Natural killer cell (primary cell): Measurements from ENCODE around the gene ANKFY1. TPM values are rescaled to one million over a fixed set of nuclear protein-coding genes. Genes with fewer than 3 reads are reported as not detected.

Experiments used
- ATAC-seq, 3 donors: fragments of 150-1000 bp in 2 of 3; fragments of 200-7000 bp in 1 of 3; cut with Tn5 transposase; 1 replicate in 1 of 3; 2 replicates in 2 of 3; pipeline ENCODE4 v1.10.0; 2021; ENCODE audit warnings: mild to moderate bottlenecking in 2 of 3, moderate library complexity in 2 of 3
- DNase-seq, 2 donors: peaks; one replicate each; pipeline versions ENCODE4 v3.0.0 to v3.0.0-alpha.2; 2013 to 2021; ENCODE audit warnings: mixed read lengths in 1 of 2
- H3K27ac ChIP-seq: one replicate; pipeline ENCODE4 v1.5.1; 2013; ENCODE audit warnings: mild to moderate bottlenecking, low read length
- H3K27me3 ChIP-seq: one replicate; pipeline ENCODE4 v1.6.1; 2013; ENCODE audit warnings: low read length; ENCODE audit not compliant: control insufficient read depth, insufficient read depth
- H3K36me3 ChIP-seq: one replicate; pipeline ENCODE4 v1.6.1; 2013; ENCODE audit warnings: low read length; ENCODE audit not compliant: control insufficient read depth, insufficient read depth
- H3K4me1 ChIP-seq: one replicate; pipeline ENCODE4 v1.6.1; 2013; ENCODE audit warnings: low read length; ENCODE audit not compliant: control insufficient read depth, insufficient read depth
- H3K4me3 ChIP-seq: one replicate; pipeline ENCODE4 v1.5.1; 2013; ENCODE audit warnings: low read length
- H3K9me3 ChIP-seq: one replicate; pipeline ENCODE4 v1.6.1; 2013; ENCODE audit warnings: low read length; ENCODE audit not compliant: control insufficient read depth, insufficient read depth
- H3K27ac Mint-ChIP-seq, 2 donors: one replicate each; pipeline ENCODE4 v1.8.0; 2022; ENCODE audit warnings: mild to moderate bottlenecking in 2 of 2, mixed read lengths in 2 of 2, moderate library complexity in 1 of 2
- H3K27me3 Mint-ChIP-seq, 2 donors: one replicate each; pipeline ENCODE4 v1.8.0; 2022; ENCODE audit warnings: low read depth in 2 of 2, mixed read lengths in 2 of 2
- H3K36me3 Mint-ChIP-seq: one replicate; pipeline ENCODE4 v1.8.0; 2022; ENCODE audit warnings: mixed read lengths
- H3K4me1 Mint-ChIP-seq, 2 donors: one replicate each; pipeline ENCODE4 v1.8.0; 2022; ENCODE audit warnings: mixed read lengths in 2 of 2
- H3K4me3 Mint-ChIP-seq: one replicate; pipeline ENCODE4 v1.8.0; 2022; ENCODE audit warnings: mild to moderate bottlenecking, moderate library complexity, mixed read lengths
- H3K9me3 Mint-ChIP-seq, 2 donors: one replicate each; pipeline ENCODE4 v1.8.0; 2022; ENCODE audit warnings: mixed read lengths in 2 of 2
- WGBS: methylation state at CpG from one replicate; pipeline ENCODE4 v1.1.7; 2013; ENCODE audit warnings: missing lambda C conversion rate; ENCODE audit not compliant: insufficient coverage; 5-methylcytosine and 5-hydroxymethylcytosine counted together
- intact Hi-C: fragments of 100-400 bp; cut with micrococcal nuclease; formaldehyde crosslinking; loops from one replicate; pipeline ENCODE4 v1.14.2; 2022
- total RNA-seq, 4 donors: library from RNA; stranded (reverse); fragments of 120-200 nt in 1 of 4; gene quantifications; one replicate each; pipeline versions ENCODE4 v1.2.3 to v1.2.4, GENCODE V29; 2013 to 2022
- TF ChIP-seq, protein P1 (sequence below): fragments of 200-600 bp; IDR thresholded peaks from one replicate; pipeline ENCODE4 v1.8.0; 2022; ENCODE audit warnings: antibody characterized with exemption

The ANKFY1 gene
- total RNA-seq, 3 donors from 2014 or later (not counting 1 experiment from before 2014, with no cell fraction given), result 58.4 to 72.4 (median 68.8) TPM

DNA sequence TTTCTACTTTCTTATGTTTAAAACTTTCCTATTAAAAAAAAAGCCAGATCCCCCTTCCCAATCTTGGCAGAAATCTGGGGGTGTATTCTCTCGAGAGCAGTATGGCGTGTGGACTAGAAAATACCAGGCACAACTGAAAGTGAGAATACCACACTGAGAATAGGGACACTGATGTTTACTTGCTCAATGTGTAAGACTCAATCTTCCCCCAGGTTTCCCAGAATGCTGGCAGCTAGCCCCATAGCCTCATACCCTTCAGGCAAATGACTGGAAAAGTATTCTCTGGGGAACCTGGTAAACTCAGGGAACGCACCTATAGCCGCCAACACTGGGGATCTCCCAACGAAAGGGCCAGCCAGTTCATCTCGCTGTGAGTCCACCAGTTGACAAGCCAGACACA lies 136.2 kb downstream of the ANKFY1 start:
- peaks cover 3% of the 10 kb centered on the region for H3K4me1 ChIP-seq
- ATAC-seq (no peak), DNase-seq (no peak)
- intact Hi-C loops, result no loop called here
- H3K27ac ChIP-seq, result no peak overlapping the region
- no peaks in the 10 kb centered on the region for H3K36me3 Mint-ChIP-seq
- H3K4me3 Mint-ChIP-seq, result no peak overlapping the region
- H3K27ac Mint-ChIP-seq, result no peak overlapping the region
- peaks cover 14% of the 10 kb centered on the region for H3K36me3 ChIP-seq
- H3K9me3 Mint-ChIP-seq, result no peaks in the 10 kb centered on the region
- H3K27me3 ChIP-seq, result no peaks in the 10 kb centered on the region
- no peak overlapping the region for H3K4me3 ChIP-seq
- no peaks in the 10 kb centered on the region for H3K27me3 Mint-ChIP-seq
- no peaks in the 10 kb centered on the region for H3K9me3 ChIP-seq
- TF ChIP-seq, protein P1, sequence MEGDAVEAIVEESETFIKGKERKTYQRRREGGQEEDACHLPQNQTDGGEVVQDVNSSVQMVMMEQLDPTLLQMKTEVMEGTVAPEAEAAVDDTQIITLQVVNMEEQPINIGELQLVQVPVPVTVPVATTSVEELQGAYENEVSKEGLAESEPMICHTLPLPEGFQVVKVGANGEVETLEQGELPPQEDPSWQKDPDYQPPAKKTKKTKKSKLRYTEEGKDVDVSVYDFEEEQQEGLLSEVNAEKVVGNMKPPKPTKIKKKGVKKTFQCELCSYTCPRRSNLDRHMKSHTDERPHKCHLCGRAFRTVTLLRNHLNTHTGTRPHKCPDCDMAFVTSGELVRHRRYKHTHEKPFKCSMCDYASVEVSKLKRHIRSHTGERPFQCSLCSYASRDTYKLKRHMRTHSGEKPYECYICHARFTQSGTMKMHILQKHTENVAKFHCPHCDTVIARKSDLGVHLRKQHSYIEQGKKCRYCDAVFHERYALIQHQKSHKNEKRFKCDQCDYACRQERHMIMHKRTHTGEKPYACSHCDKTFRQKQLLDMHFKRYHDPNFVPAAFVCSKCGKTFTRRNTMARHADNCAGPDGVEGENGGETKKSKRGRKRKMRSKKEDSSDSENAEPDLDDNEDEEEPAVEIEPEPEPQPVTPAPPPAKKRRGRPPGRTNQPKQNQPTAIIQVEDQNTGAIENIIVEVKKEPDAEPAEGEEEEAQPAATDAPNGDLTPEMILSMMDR, result no peak
- 92% methylated on average over 6 of the region's 6 CpGs for WGBS
- peaks cover 49 to 50% of the 10 kb centered on the region in 2 donors for H3K4me1 Mint-ChIP-seq

DNA sequence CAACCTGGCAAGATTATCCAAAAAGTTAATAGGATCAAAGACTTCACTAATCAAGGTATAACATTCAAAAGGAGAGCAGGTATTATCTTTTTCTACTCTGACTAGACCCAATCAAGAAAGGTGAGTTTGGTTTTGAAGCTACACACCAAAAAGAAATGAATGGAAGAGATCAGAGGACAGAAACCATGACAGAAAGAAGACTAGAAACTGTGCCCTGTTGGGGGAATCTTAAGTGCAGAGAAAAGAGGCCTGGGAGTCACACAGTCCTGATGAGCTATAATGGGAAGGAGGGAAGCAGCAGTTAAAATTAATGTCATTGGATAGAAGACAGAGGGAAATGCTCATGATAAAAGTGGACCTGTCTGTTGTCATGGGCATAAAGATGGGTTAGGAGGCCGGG lies 138.2 kb downstream of the ANKFY1 start:
- ATAC-seq (no peak), DNase-seq (no peak)
- Histone ChIP-seq H3K9me3 (no peaks in the 10 kb centered on the region), H3K27ac (no peak overlapping the region), H3K36me3 (peaks cover 20% of the 10 kb centered on the region), H3K4me3 (no peak overlapping the region), H3K27me3 (no peaks in the 10 kb centered on the region), H3K4me1 (peaks cover 3% of the 10 kb centered on the region)
- Mint-ChIP-seq H3K9me3 (no peaks in the 10 kb centered on the region), H3K27ac (peak overlapping the region in 1 of 2 donors; percentile 16), H3K36me3 (no peaks in the 10 kb centered on the region), H3K4me1 (peaks cover 36 to 37% of the 10 kb centered on the region in 2 donors), H3K4me3 (no peak overlapping the region), H3K27me3 (no peaks in the 10 kb centered on the region)
- WGBS, result 82% methylated on average over 1 of the region's 1 CpG
- intact Hi-C loops, result no loop called here
- TF ChIP-seq, protein P1, result no peak

DNA sequence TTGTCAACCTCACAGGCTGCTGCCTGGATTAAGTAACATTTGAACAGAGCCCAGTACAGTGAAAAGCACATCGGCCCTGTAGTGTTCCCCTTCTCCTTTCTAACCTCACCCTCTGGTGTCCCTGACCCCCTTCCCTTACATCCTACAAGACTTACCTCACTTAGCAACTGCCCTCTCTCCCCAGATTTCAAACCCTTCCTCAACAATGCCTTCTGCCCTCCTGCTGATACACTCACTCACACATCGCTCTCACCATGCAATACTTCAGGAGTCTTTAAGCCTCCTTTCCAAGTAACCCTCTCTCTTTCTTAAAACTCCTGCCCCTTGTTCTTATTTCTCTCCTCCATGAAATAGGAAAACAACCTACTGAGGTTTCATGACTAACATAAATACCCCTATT lies 138.8 kb downstream of the ANKFY1 start:
- Histone ChIP-seq H3K4me3 (no peak overlapping the region), H3K27me3 (no peaks in the 10 kb centered on the region), H3K4me1 (peaks cover 3% of the 10 kb centered on the region), H3K9me3 (no peaks in the 10 kb centered on the region), H3K27ac (no peak overlapping the region), H3K36me3 (peaks cover 20% of the 10 kb centered on the region)
- DNase-seq (no peak), ATAC-seq (no peak)
- TF ChIP-seq, protein P1, result no peak
- Mint-ChIP-seq H3K4me1 (peaks cover 32 to 36% of the 10 kb centered on the region in 2 donors), H3K27ac (peak overlapping the region in 1 of 2 donors; percentile 16), H3K27me3 (no peaks in the 10 kb centered on the region), H3K9me3 (no peaks in the 10 kb centered on the region), H3K36me3 (no peaks in the 10 kb centered on the region), H3K4me3 (no peak overlapping the region)
- 100% methylated on average over 2 of the region's 2 CpGs for WGBS
- intact Hi-C loops, result no loop called here

DNA sequence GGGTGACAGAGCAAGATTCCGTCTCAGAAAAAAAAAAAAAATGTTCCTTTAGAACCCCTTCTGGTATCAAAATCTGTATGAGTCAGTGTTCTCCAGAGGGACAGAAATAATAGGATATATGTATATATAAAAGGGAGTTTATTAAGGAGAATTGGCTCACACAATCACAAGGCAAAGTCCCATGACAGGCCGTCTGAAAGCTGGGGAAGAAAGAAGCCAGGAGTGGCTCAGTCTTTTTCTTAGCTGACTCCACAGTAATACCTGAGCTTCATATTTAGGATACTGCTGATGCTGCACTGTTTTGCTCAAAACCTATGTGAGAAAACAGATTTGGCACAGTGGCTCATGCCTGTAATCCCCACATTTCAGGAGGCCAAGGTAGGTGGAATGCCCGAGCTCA lies 143.4 kb downstream of the ANKFY1 start:
- no peaks in the 10 kb centered on the region for H3K9me3 ChIP-seq
- H3K36me3 ChIP-seq, result peaks cover 55% of the 10 kb centered on the region
- intact Hi-C loops, result no loop called here
- Mint-ChIP-seq H3K4me1 (peaks cover 12 to 15% of the 10 kb centered on the region in 2 donors), H3K36me3 (no peaks in the 10 kb centered on the region), H3K4me3 (no peak overlapping the region), H3K9me3 (no peaks in the 10 kb centered on the region), H3K27ac (no peak overlapping the region), H3K27me3 (no peaks in the 10 kb centered on the region)
- TF ChIP-seq, protein P1, result no peak
- no peak overlapping the region for H3K27ac ChIP-seq
- ATAC-seq (no peak), DNase-seq (no peak)
- WGBS, result 92% methylated on average over 3 of the region's 3 CpGs
- H3K4me3 ChIP-seq, result no peak overlapping the region
- H3K4me1 ChIP-seq, result no peaks in the 10 kb centered on the region
- H3K27me3 ChIP-seq, result no peaks in the 10 kb centered on the region
